ENCODE measurements around the gene HSPB1.
"Not testable (repeated sequence)": the region's sequence is repeated elsewhere in the genome, so short reads cannot be mapped to it uniquely, and the experiment has no call there.

DNA sequence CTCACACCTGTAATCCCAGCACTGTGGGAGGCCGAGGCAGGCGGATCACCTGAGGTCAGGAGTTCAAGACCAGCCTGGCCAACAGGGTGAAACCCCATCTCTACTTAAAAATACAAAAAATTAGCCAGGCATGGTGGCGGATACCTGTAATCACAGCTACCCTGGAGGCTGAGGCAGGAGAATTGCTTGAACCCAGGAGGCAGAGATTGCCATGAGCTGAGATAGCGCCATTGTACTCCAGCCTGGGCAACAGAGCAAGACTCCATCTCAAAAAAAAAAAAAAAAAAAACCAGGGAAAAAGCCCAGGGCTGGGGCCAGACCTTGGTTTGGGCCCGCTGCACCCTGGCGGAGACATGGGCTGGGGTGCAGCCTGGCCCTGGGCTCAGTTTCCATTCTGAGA, 9.4 kb downstream of the HSPB1 start:
- not testable (repeated sequence) for TF ChIP-seq POLR2AphosphoS5 (IDR thresholded peaks at IDR 0.05)
- TF ChIP-seq, protein P1, sequence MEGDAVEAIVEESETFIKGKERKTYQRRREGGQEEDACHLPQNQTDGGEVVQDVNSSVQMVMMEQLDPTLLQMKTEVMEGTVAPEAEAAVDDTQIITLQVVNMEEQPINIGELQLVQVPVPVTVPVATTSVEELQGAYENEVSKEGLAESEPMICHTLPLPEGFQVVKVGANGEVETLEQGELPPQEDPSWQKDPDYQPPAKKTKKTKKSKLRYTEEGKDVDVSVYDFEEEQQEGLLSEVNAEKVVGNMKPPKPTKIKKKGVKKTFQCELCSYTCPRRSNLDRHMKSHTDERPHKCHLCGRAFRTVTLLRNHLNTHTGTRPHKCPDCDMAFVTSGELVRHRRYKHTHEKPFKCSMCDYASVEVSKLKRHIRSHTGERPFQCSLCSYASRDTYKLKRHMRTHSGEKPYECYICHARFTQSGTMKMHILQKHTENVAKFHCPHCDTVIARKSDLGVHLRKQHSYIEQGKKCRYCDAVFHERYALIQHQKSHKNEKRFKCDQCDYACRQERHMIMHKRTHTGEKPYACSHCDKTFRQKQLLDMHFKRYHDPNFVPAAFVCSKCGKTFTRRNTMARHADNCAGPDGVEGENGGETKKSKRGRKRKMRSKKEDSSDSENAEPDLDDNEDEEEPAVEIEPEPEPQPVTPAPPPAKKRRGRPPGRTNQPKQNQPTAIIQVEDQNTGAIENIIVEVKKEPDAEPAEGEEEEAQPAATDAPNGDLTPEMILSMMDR (IDR thresholded peaks at IDR 0.05) = not testable (repeated sequence)

All from breast epithelium (tissue), 3 donors.